ENCODE data around the gene TREX2. TPM values are rescaled to one million over a fixed set of nuclear protein-coding genes. Genes with fewer than 3 reads are reported as not detected.

Gene TREX2
- total RNA-seq, 1 donor from 2014 or later: 0.80 TPM

DNA sequence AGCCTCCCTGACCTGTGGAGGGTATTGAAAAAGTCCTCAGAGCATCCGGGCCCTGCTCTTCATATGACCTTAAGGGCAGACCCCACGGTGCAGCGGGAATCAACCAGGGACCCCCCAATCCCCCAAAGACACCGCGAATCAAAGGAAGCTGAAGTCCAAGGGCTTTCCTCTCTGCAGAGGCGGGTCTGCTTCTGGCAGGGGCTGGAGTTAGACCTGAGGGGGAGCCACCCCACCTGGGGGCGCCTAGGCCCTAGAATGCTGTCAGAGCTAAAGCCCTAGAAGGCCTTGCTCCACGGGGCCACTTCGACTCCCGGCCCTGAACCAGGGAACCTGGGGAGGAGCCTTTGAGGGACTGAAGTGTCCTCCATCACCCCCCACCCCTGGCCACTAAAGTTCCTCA, 27.3 kb upstream of the TREX2 start:
- peak overlapping the region; percentile 78 for H3K27ac Mint-ChIP-seq (ENCODE audit: unreplicated experiment)
- H3K4me3 Mint-ChIP-seq (ENCODE audit: unreplicated experiment): no peak overlapping the region
- H3K4me1 Mint-ChIP-seq (ENCODE audit: low read depth): peaks cover 66% of the 10 kb centered on the region
- no peak for DNase-seq (ENCODE audit: low spot score)
- H3K9me3 Mint-ChIP-seq (ENCODE audit: low read depth): peaks cover 4% of the 10 kb centered on the region
- no peaks in the 10 kb centered on the region for H3K36me3 Mint-ChIP-seq (ENCODE audit: low read depth)
- TF ChIP-seq, protein P1, sequence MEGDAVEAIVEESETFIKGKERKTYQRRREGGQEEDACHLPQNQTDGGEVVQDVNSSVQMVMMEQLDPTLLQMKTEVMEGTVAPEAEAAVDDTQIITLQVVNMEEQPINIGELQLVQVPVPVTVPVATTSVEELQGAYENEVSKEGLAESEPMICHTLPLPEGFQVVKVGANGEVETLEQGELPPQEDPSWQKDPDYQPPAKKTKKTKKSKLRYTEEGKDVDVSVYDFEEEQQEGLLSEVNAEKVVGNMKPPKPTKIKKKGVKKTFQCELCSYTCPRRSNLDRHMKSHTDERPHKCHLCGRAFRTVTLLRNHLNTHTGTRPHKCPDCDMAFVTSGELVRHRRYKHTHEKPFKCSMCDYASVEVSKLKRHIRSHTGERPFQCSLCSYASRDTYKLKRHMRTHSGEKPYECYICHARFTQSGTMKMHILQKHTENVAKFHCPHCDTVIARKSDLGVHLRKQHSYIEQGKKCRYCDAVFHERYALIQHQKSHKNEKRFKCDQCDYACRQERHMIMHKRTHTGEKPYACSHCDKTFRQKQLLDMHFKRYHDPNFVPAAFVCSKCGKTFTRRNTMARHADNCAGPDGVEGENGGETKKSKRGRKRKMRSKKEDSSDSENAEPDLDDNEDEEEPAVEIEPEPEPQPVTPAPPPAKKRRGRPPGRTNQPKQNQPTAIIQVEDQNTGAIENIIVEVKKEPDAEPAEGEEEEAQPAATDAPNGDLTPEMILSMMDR (IDR thresholded peaks at IDR 0.05): no peak
- no peaks in the 10 kb centered on the region for H3K27me3 Mint-ChIP-seq (ENCODE audit: low read depth)

DNA sequence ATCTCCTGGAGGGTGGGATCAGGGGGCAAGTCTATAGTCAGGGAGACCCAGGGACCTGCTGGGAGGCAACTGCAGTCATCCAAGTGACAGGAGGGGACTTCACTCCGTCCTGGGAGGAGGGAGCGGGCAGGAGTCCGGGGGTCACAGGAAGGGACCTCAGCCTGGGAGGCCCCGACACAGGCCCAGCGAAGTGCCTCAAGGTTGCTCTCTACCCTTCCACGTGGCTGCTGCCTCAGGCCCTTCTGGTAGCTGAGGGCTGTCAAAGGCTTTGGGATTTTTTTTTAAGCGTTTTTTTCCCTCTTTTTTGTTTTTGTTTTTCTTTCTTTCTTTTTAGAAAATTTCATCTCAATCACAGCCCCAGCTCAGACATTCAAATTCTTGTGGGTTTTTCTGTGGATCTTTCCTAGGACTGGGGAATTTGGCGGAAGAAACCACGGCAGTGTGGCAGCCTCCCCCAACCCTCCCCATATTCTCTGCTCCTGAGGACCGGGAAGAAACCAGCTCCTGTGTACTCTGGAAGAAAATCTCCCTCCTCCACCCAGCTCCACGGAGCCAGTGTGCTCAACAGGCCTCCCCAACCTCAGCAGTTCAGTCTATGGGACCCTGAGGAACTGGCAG, 25.9 kb upstream of the TREX2 start:
- DNase-seq (ENCODE audit: low spot score): no peak
- peaks cover 55% of the 10 kb centered on the region for H3K4me1 Mint-ChIP-seq (ENCODE audit: low read depth)
- H3K4me3 Mint-ChIP-seq (ENCODE audit: unreplicated experiment): no peak overlapping the region
- no peaks in the 10 kb centered on the region for H3K9me3 Mint-ChIP-seq (ENCODE audit: low read depth)
- no peaks in the 10 kb centered on the region for H3K36me3 Mint-ChIP-seq (ENCODE audit: low read depth)
- no peaks in the 10 kb centered on the region for H3K27me3 Mint-ChIP-seq (ENCODE audit: low read depth)
- TF ChIP-seq, protein P1 (IDR thresholded peaks at IDR 0.05): no peak
- peak overlapping the region; percentile 89 for H3K27ac Mint-ChIP-seq (ENCODE audit: unreplicated experiment)

DNA sequence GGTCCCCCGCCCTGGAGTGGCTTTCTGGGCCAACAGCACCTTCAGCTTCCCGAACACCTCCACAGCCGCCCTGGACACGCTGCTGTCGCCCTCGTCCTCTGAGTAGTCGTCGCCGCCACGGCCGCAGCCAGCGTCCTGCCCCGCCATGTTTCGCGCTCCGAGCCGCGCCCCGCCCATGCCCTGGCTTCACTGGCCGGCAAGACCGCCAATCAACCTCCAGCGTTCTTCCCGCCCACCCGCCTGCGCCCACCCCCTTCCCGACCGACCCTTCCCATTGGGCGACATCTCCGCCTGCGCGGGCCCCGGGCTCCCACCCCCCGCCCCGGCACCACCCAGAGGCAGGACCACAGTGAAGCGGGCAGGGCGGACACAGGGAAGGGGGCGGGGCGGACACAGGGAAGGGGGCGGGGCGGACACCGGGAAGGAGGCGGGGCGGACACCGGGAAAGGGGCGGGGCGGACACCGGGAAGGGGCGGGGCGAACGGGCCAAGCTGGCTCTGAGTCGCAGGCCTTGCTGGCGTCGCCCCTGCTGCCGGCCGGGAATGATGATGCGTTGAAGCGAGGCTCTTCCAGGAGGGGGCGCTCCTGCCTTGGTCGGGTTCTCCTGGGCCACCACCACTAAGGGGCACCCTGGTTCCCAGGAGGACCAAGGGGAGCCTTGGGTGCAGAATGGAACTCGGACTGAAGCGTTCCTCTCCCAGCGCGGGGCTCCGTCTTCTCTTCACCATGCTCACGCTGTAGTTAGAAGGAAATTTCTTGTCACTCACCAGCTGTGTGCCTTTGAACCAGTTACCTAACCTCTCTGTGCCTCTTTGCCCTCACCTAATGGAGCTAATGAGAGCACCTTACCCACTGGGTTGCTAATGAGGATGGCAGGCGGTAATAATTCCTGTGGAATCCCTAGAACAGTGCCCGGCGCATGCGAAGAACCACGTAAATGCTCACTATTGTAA, 24.8 kb upstream of the TREX2 start, which contains the start of gene HAUS7:
TSS of gene HAUS7 (minus strand) at position 166 of the 953 bp plus-strand sequence. CDS start at position 147, 19 bp downstream.
- TF ChIP-seq, protein P1 (IDR thresholded peaks at IDR 0.05): peak; percentile 86
- no peaks in the 10 kb centered on the region for H3K9me3 Mint-ChIP-seq (ENCODE audit: low read depth)
- peak within 1 kb of the TSS; percentile 89 for H3K27ac Mint-ChIP-seq (ENCODE audit: unreplicated experiment)
- peaks cover 46% of the 10 kb centered on the region for H3K4me1 Mint-ChIP-seq (ENCODE audit: low read depth)
- DNase-seq (ENCODE audit: low spot score): no peak
- no peaks in the 10 kb centered on the region for H3K36me3 Mint-ChIP-seq (ENCODE audit: low read depth)
- H3K4me3 Mint-ChIP-seq (ENCODE audit: unreplicated experiment): peak within 1 kb of the TSS; percentile 74
- no peaks in the 10 kb centered on the region for H3K27me3 Mint-ChIP-seq (ENCODE audit: low read depth)

DNA sequence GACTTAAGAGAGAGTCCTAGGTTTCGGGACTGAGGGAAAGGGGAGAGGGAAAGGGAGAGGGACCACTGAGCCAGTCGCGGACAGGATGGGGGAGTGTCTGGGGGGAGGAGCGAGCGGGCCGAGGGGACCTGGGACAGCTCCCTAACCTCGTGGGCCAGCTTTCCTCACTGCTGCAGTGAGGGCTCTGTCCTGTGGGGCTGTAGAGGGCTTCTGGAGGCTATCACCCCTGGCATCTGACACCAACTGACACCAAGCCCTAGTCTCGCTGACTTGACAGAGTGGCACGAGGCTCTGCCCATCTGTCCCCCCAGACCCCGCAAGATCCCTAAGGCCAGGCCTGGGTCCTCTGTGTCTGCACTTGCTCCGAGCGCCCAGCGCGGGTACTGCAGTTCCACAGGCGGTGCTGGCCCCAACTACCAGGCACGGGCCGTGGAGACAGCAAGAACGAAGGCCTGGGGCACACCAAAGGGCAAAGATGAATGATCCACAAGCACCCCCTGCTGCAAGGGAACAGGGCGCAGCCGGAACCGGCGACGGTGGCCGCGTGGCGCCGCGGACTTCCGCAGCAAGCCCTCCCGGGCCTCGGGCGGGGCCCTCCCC, 24.1 kb upstream of the TREX2 start:
- Mint-ChIP-seq H3K4me1 (ENCODE audit: low read depth) (peaks cover 39% of the 10 kb centered on the region), H3K4me3 (ENCODE audit: unreplicated experiment) (peak overlapping the region; percentile 74), H3K27ac (ENCODE audit: unreplicated experiment) (peak overlapping the region; percentile 36), H3K9me3 (ENCODE audit: low read depth) (no peaks in the 10 kb centered on the region), H3K36me3 (ENCODE audit: low read depth) (no peaks in the 10 kb centered on the region), H3K27me3 (ENCODE audit: low read depth) (no peaks in the 10 kb centered on the region)
- TF ChIP-seq, protein P1 (IDR thresholded peaks at IDR 0.05): peak; percentile 44
- no peak for DNase-seq (ENCODE audit: low spot score)

DNA sequence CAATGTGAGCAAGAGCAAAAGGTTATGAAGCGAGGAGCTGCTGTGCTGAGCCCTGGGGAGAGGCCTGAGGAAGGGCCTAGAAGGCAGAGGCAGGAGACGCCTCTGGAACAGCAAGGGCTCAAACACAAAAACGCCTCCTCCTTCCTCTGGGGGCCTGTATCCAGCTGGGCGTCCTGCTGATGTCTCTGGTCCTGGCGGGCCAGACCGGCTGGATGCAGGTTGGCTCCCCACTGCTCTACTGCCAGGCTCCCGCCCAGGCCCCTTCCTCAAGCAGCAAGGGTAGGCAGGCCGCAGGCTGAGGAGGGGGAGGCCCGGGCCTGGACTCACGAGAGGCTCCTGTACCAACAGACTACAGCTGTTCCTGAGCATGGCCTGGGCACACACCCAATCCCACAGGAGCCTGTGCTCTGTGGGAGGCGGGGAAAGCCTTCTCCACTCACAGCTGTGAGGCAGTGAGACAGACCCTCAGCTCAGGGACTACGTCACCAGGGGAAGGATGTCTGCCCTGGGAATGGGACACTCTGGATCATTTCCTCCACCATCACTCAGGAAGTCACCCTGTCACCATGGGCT, 22.2 kb upstream of the TREX2 start:
- TF ChIP-seq, protein P1 (IDR thresholded peaks at IDR 0.05): no peak
- no peaks in the 10 kb centered on the region for H3K9me3 Mint-ChIP-seq (ENCODE audit: low read depth)
- H3K4me1 Mint-ChIP-seq (ENCODE audit: low read depth): peaks cover 28% of the 10 kb centered on the region
- H3K4me3 Mint-ChIP-seq (ENCODE audit: unreplicated experiment): no peak overlapping the region
- H3K27me3 Mint-ChIP-seq (ENCODE audit: low read depth): no peaks in the 10 kb centered on the region
- no peak overlapping the region for H3K27ac Mint-ChIP-seq (ENCODE audit: unreplicated experiment)
- no peaks in the 10 kb centered on the region for H3K36me3 Mint-ChIP-seq (ENCODE audit: low read depth)
- no peak for DNase-seq (ENCODE audit: low spot score)
